ENCODE data around the gene CD300LF. TPM values are rescaled to one million over a fixed set of nuclear protein-coding genes. Genes with fewer than 3 reads are reported as not detected.

CD300LF gene
- total and polyA plus RNA-seq, 2 donors (not counting 1 experiment from before 2014, with no cell fraction given): 0.52 to 1.1 TPM

DNA sequence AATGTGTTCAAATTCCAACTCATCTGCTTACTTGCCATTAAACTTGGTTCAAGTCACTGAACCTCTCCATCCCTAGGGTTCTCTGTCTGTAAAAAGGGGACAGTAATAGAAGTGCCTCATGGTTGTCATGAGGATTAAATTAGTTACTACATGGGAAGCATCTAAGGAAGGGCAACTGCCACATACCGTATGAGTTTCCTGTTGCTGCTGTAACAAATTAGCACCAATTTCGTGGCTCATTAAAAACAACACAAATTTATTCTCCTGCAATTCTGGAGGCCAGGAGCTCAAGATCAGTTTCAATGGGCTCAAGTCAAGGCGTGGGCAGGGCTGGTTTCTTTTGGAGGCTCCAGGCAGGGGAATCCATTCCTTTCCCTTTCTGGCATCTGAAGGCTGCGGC is 18.6 kb downstream of the CD300LF start:
- DNase-seq (no peak), ATAC-seq (ENCODE audit: low read depth) (no peak)
- intact Hi-C loops (cut with micrococcal nuclease): no loop called here
- Mint-ChIP-seq H3K4me3 (no peak overlapping the region), H3K27me3 (peaks cover 16% of the 10 kb centered on the region), H3K4me1 (peaks cover 13% of the 10 kb centered on the region), H3K27ac (no peak overlapping the region), H3K9me3 (ENCODE audit: insufficient read depth) (no peaks in the 10 kb centered on the region)
- Histone ChIP-seq H3K9ac (ENCODE audit: low read length) (no peak overlapping the region), H3K79me2 (ENCODE audit: control insufficient read depth, insufficient read depth, low read length) (no peaks in the 10 kb centered on the region), H4K20me1 (ENCODE audit: control insufficient read depth, insufficient read depth, low read length, poor library complexity, severe bottlenecking) (no peaks in the 10 kb centered on the region), H3K9me3 (ENCODE audit: control extremely low read depth in 1 of 3, control insufficient read depth in 2 of 3, insufficient read depth in 1 of 3, low read length in 2 of 3) (peaks cover 0 to 7% (median 0%) of the 10 kb centered on the region in 3 donors), H3K27ac (ENCODE audit: low read length in 2 of 2) (no peak overlapping the region), H3K4me3 (ENCODE audit: control extremely low read depth in 1 of 5, extremely low read depth in 1 of 5, insufficient read depth in 1 of 5, low read depth in 2 of 5, low read length in 4 of 5) (no peak overlapping the region), H2AFZ (ENCODE audit: insufficient read depth, low read depth, low read length, poor library complexity, severe bottlenecking) (no peak overlapping the region), H3K27me3 (replicated peaks in 1 of 4; ENCODE audit: control extremely low read depth in 1 of 4, control insufficient read depth in 3 of 4, insufficient read depth in 4 of 4, low read length in 3 of 4) (peaks cover 0 to 21% (median 4%) of the 10 kb centered on the region in 4 experiments), H3K4me2 (replicated peaks; ENCODE audit: low read depth, low read length, poor library complexity, severe bottlenecking) (no peak overlapping the region), H3K36me3 (replicated peaks in 1 of 2; ENCODE audit: control extremely low read depth in 1 of 2, control insufficient read depth in 1 of 2, extremely low read depth in 1 of 2, insufficient read depth in 2 of 2, low read length in 1 of 2) (no peaks in the 10 kb centered on the region), H3K4me1 (ENCODE audit: control insufficient read depth in 2 of 2, insufficient read depth in 2 of 2, low read length in 2 of 2) (peaks cover 7 to 10% of the 10 kb centered on the region in 2 donors)
- no peak for TF ChIP-seq EZH2 (IDR thresholded peaks at IDR 0.05; ENCODE audit: borderline replicate concordance, insufficient read depth, low read depth, low read length, poor library complexity, severe bottlenecking)
- TF ChIP-seq, protein P1, sequence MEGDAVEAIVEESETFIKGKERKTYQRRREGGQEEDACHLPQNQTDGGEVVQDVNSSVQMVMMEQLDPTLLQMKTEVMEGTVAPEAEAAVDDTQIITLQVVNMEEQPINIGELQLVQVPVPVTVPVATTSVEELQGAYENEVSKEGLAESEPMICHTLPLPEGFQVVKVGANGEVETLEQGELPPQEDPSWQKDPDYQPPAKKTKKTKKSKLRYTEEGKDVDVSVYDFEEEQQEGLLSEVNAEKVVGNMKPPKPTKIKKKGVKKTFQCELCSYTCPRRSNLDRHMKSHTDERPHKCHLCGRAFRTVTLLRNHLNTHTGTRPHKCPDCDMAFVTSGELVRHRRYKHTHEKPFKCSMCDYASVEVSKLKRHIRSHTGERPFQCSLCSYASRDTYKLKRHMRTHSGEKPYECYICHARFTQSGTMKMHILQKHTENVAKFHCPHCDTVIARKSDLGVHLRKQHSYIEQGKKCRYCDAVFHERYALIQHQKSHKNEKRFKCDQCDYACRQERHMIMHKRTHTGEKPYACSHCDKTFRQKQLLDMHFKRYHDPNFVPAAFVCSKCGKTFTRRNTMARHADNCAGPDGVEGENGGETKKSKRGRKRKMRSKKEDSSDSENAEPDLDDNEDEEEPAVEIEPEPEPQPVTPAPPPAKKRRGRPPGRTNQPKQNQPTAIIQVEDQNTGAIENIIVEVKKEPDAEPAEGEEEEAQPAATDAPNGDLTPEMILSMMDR (IDR thresholded peaks at IDR 0.05): no peak
- ChIA-PET POLR2A (interaction anchor here (0.6 kb wide), 1 partner anchor 52 kb away, joined by 3 read pairs; no protein-coding TSS in a partner anchor), CTCF (interaction anchor here (1.0 kb wide), 1 partner anchor 36 kb away, joined by 4 read pairs; no protein-coding TSS in a partner anchor)
- 83% methylated on average over 4 of the region's 4 CpGs for WGBS (ENCODE audit: insufficient coverage)

DNA sequence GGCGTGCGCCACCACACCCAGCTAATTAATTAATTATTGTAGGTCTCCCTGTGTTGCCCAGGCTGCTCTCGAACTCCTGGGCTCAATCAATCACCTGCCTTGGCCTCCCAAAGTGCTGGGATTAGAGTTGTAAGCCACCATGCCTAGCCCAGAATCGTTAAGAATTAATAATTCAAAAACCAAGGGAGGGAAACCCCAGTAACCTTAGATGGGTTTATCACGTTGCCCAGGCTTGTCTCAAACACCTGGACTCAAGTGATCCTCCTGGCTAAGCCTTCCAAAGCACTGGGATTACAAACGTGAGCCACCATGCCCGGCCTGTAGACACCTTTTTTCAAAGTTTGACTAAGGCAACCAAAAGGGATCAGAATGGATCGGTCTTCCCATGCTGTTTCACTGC is 21.6 kb downstream of the CD300LF start:
- no peak for TF ChIP-seq EZH2 (IDR thresholded peaks at IDR 0.05; ENCODE audit: borderline replicate concordance, insufficient read depth, low read depth, low read length, poor library complexity, severe bottlenecking)
- TF ChIP-seq, protein P1 (IDR thresholded peaks at IDR 0.05): no peak
- Histone ChIP-seq H3K9me3 (ENCODE audit: control extremely low read depth in 1 of 3, control insufficient read depth in 2 of 3, insufficient read depth in 1 of 3, low read length in 2 of 3) (peaks cover 0 to 7% (median 0%) of the 10 kb centered on the region in 3 donors), H3K36me3 (replicated peaks in 1 of 2; ENCODE audit: control extremely low read depth in 1 of 2, control insufficient read depth in 1 of 2, extremely low read depth in 1 of 2, insufficient read depth in 2 of 2, low read length in 1 of 2) (no peaks in the 10 kb centered on the region), H3K4me2 (replicated peaks; ENCODE audit: low read depth, low read length, poor library complexity, severe bottlenecking) (no peak overlapping the region), H2AFZ (ENCODE audit: insufficient read depth, low read depth, low read length, poor library complexity, severe bottlenecking) (no peak overlapping the region), H3K9ac (ENCODE audit: low read length) (no peak overlapping the region), H3K4me3 (ENCODE audit: control extremely low read depth in 1 of 5, extremely low read depth in 1 of 5, insufficient read depth in 1 of 5, low read depth in 2 of 5, low read length in 4 of 5) (no peak overlapping the region), H4K20me1 (ENCODE audit: control insufficient read depth, insufficient read depth, low read length, poor library complexity, severe bottlenecking) (no peaks in the 10 kb centered on the region), H3K4me1 (ENCODE audit: control insufficient read depth in 2 of 2, insufficient read depth in 2 of 2, low read length in 2 of 2) (peaks cover 22 to 23% of the 10 kb centered on the region in 2 donors), H3K79me2 (ENCODE audit: control insufficient read depth, insufficient read depth, low read length) (no peaks in the 10 kb centered on the region), H3K27ac (ENCODE audit: low read length in 2 of 2) (no peak overlapping the region), H3K27me3 (replicated peaks in 1 of 4; ENCODE audit: control extremely low read depth in 1 of 4, control insufficient read depth in 3 of 4, insufficient read depth in 4 of 4, low read length in 3 of 4) (peaks cover 0 to 18% (median 4%) of the 10 kb centered on the region in 4 experiments)
- intact Hi-C loops (cut with micrococcal nuclease): no loop called here
- ChIA-PET POLR2A (no interaction called here), CTCF (interaction anchor here (0.9 to 4.1 kb wide), 2 partner anchors 28 to 46 kb away, joined by 3 to 25 read pairs; partner anchors contain the start of gene RAB37)
- DNase-seq (no peak), ATAC-seq (ENCODE audit: low read depth) (no peak)
- 95% methylated on average over 6 of the region's 8 CpGs for WGBS (ENCODE audit: insufficient coverage)
- Mint-ChIP-seq H3K9me3 (ENCODE audit: insufficient read depth) (no peaks in the 10 kb centered on the region), H3K4me3 (no peak overlapping the region), H3K27ac (no peak overlapping the region), H3K4me1 (peaks cover 30% of the 10 kb centered on the region), H3K27me3 (peaks cover 16% of the 10 kb centered on the region)

All from B cell (primary cell).